Loucy (cell line): ENCODE measurements around the gene ARRDC1.

Source experiments
- H2AFZ ChIP-seq: fragments of 200-600 bp; sonication (generic); 2 replicates; pipeline ENCODE4 v1.6.0; 2016; ENCODE audit warnings: antibody characterized with exemption, mild to moderate bottlenecking, low read length, moderate library complexity
- H3F3A ChIP-seq: fragments of 200-600 bp; 2 replicates; pipeline ENCODE4 v1.6.0; 2016; ENCODE audit warnings: antibody characterized with exemption, low read depth, mild to moderate bottlenecking
- H3K27me3 ChIP-seq: fragments of 200-600 bp; sonication (generic); 2 replicates; pipeline ENCODE4 v1.6.1; 2014; ENCODE audit warnings: low read length, mild to moderate bottlenecking; ENCODE audit not compliant: insufficient read depth, poor library complexity, severe bottlenecking
- H3K36me3 ChIP-seq: fragments of 200-600 bp; sonication (generic); 2 replicates; pipeline ENCODE4 v1.6.1; 2016; ENCODE audit warnings: low read length; ENCODE audit not compliant: insufficient read depth
- H3K4me1 ChIP-seq: fragments of 200-600 bp; sonication (generic); 2 replicates; pipeline ENCODE4 v1.5.1; 2014; ENCODE audit warnings: low read length, mild to moderate bottlenecking; ENCODE audit not compliant: insufficient read depth, poor library complexity, severe bottlenecking
- H3K4me2 ChIP-seq: fragments of 200-600 bp; sonication (generic); 2 replicates; pipeline ENCODE4 v1.6.0; 2014; ENCODE audit warnings: antibody characterized with exemption, low read length, low read depth, mild to moderate bottlenecking; ENCODE audit not compliant: poor library complexity, severe bottlenecking
- H3K4me3 ChIP-seq: fragments of 200-600 bp; sonication (generic); 2 replicates; pipeline ENCODE4 v1.5.1; 2014; ENCODE audit warnings: low read length, mild to moderate bottlenecking, mixed read lengths; ENCODE audit not compliant: poor library complexity, severe bottlenecking
- H3K79me2 ChIP-seq: fragments of 200-600 bp; sonication (generic); 2 replicates; pipeline ENCODE4 v1.6.1; 2014; ENCODE audit warnings: low read length; ENCODE audit not compliant: insufficient read depth
- H3K9ac ChIP-seq: fragments of 200-600 bp; sonication (generic); 2 replicates; pipeline ENCODE4 v1.6.0; 2014; ENCODE audit warnings: mild to moderate bottlenecking, low read depth, low read length, moderate library complexity; ENCODE audit not compliant: poor library complexity, severe bottlenecking
- H3K9me2 ChIP-seq: fragments of 200-600 bp; sonication (generic); replicated peaks from 2 replicates; pipeline ENCODE4 v1.6.1; 2016; ENCODE audit warnings: low read depth, low read length, mixed read lengths
- H3K9me3 ChIP-seq: fragments of 200-600 bp; sonication (generic); 2 replicates; pipeline ENCODE4 v1.6.1; 2014; ENCODE audit warnings: mild to moderate bottlenecking, antibody characterized with exemption, low read length, low read depth; ENCODE audit not compliant: insufficient read depth
- H4K20me1 ChIP-seq: fragments of 200-600 bp; sonication (generic); 2 replicates; pipeline ENCODE4 v1.6.0; 2014; ENCODE audit warnings: antibody characterized with exemption, low read length, mild to moderate bottlenecking; ENCODE audit not compliant: insufficient read depth, poor library complexity, severe bottlenecking
- EZH2phosphoT487 ChIP-seq: fragments of 200-600 bp; IDR thresholded peaks from 2 replicates; pipeline ENCODE4 v1.6.1; 2018; ENCODE audit warnings: antibody characterized with exemption, mild to moderate bottlenecking, moderate library complexity, borderline replicate concordance
- TF ChIP-seq, protein P1 (sequence below): fragments of 200-600 bp; sonication (generic); conservative IDR thresholded peaks from 2 replicates; pipeline ENCODE4 v1.5.1; 2014; ENCODE audit warnings: mild to moderate bottlenecking, antibody characterized with exemption, low read length

ARRDC1 gene

DNA sequence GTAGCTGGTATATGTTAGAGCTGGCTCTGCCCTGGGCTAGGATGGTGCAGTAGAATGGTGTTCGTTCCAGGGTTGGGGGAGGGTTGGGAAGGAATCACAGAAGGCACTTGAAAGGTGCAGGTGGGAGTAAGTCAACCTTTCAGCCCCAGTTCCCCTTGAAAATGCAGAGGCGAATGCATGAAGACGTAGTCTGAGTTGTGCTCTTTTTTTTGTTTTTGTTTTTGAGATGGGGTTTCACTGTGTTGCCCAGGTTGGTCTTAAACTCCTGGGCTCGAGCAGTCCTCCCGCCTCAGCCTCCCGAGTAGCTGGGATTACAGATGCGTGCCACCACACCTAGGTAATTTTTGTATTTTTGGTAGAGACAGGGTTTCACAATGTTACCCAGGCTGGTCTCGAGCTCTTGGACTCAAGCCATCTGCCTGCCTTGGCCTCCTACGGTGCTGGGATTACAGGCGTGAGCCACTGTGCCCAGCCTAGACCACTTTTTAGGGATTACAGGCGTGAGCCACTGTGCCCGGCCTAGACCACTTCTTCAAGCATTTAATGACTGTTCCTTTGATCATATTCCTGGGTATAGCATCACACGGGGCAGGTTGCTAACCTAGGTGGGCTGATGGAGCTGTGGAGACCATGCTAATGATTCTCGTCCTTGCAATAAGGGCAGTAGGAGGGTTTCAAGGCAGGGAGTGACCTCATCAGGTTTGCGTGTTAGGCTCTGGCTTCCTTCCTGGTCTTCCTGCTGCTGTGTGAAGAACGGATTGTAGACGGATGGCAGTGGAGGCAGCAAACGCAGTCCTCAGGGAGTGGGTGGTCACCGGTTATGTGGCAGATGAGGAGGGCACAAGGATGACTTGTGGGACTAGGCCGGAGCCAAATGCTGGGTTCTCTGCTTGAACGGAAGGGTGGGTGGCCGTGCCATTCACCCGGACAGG, 27.0 kb downstream of the ARRDC1 start:
- H3K4me2 ChIP-seq = no peak overlapping the region
- H3F3A ChIP-seq = peaks cover 7% of the 10 kb centered on the region; the same call in 1 of the 2 replicates
- peaks cover 59% of the 10 kb centered on the region for H4K20me1 ChIP-seq
- H3K36me3 ChIP-seq = no peaks in the 10 kb centered on the region
- H3K4me3 ChIP-seq = no peak overlapping the region
- no peak overlapping the region for H2AFZ ChIP-seq
- no peaks in the 10 kb centered on the region for H3K9me3 ChIP-seq
- no peak overlapping the region for H3K9ac ChIP-seq
- no peaks in the 10 kb centered on the region for H3K9me2 ChIP-seq
- no peak for TF ChIP-seq EZH2phosphoT487
- H3K27me3 ChIP-seq = no peaks in the 10 kb centered on the region
- H3K79me2 ChIP-seq = peaks cover 91% of the 10 kb centered on the region
- peaks cover 34% of the 10 kb centered on the region for H3K4me1 ChIP-seq

DNA sequence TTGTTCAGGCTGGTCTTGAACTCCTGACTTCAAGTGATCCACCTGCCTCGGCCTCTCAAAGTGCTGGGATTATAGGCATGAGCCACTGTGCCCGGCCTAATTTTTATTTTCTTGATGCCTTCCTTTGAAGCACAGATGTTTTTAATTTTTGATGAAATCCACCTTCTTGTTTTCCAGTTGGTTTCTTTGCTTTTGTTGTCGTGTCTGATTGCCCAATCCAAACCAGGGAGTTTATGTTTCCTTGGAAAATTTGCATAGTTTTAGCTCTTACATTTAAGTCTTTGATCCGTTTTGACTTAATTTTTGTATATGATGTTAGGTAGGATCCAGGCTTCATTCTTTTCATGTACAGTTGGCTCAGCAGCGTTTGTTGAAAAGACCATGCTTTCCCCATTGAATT, 28.5 kb downstream of the ARRDC1 start:
- Histone ChIP-seq H3K9me2 (no peaks in the 10 kb centered on the region), H3K9me3 (no peaks in the 10 kb centered on the region), H2AFZ (no peak overlapping the region), H3K79me2 (peaks cover 95% of the 10 kb centered on the region), H3K4me3 (no peak overlapping the region), H3K4me1 (peaks cover 29% of the 10 kb centered on the region), H4K20me1 (peaks cover 68% of the 10 kb centered on the region), H3K4me2 (no peak overlapping the region), H3K36me3 (no peaks in the 10 kb centered on the region), H3K27me3 (no peaks in the 10 kb centered on the region), H3K9ac (no peak overlapping the region), H3F3A (no peaks in the 10 kb centered on the region)
- TF ChIP-seq, protein P1, sequence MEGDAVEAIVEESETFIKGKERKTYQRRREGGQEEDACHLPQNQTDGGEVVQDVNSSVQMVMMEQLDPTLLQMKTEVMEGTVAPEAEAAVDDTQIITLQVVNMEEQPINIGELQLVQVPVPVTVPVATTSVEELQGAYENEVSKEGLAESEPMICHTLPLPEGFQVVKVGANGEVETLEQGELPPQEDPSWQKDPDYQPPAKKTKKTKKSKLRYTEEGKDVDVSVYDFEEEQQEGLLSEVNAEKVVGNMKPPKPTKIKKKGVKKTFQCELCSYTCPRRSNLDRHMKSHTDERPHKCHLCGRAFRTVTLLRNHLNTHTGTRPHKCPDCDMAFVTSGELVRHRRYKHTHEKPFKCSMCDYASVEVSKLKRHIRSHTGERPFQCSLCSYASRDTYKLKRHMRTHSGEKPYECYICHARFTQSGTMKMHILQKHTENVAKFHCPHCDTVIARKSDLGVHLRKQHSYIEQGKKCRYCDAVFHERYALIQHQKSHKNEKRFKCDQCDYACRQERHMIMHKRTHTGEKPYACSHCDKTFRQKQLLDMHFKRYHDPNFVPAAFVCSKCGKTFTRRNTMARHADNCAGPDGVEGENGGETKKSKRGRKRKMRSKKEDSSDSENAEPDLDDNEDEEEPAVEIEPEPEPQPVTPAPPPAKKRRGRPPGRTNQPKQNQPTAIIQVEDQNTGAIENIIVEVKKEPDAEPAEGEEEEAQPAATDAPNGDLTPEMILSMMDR = no peak
- no peak for TF ChIP-seq EZH2phosphoT487

DNA sequence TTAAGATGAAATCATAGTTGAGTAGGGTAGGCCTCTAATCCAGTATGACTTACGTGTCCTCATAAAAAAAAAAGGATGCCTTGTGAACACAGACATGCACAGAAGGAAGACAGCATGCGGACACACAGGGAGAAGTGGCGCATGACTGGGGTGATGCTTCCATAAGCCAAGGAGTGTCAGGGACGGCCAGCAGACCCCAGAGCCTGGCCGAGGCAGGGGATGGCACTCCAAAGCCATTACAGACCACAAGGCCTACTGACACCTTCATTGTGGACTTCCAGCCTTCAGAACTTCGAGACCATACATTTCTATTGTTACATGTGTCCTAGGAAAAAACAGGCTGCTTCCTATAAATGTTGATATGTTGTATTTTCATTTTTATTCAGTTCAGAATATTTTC, 33.2 kb downstream of the ARRDC1 start:
- H3F3A ChIP-seq = no peaks in the 10 kb centered on the region
- H3K27me3 ChIP-seq = no peaks in the 10 kb centered on the region
- no peak overlapping the region for H2AFZ ChIP-seq
- peaks cover 10% of the 10 kb centered on the region for H3K4me1 ChIP-seq
- TF ChIP-seq EZH2phosphoT487 = no peak
- TF ChIP-seq, protein P1 = no peak
- peaks cover 49% of the 10 kb centered on the region for H4K20me1 ChIP-seq
- peaks cover 7% of the 10 kb centered on the region; the same call in 1 of the 2 replicates for H3K36me3 ChIP-seq
- peaks cover 95% of the 10 kb centered on the region for H3K79me2 ChIP-seq
- H3K4me2 ChIP-seq = no peak overlapping the region
- H3K9me2 ChIP-seq = no peaks in the 10 kb centered on the region
- H3K9me3 ChIP-seq = no peaks in the 10 kb centered on the region
- no peak overlapping the region for H3K4me3 ChIP-seq
- H3K9ac ChIP-seq = no peak overlapping the region
